ENCODE measurements around the gene CACUL1.

The CACUL1 gene

DNA sequence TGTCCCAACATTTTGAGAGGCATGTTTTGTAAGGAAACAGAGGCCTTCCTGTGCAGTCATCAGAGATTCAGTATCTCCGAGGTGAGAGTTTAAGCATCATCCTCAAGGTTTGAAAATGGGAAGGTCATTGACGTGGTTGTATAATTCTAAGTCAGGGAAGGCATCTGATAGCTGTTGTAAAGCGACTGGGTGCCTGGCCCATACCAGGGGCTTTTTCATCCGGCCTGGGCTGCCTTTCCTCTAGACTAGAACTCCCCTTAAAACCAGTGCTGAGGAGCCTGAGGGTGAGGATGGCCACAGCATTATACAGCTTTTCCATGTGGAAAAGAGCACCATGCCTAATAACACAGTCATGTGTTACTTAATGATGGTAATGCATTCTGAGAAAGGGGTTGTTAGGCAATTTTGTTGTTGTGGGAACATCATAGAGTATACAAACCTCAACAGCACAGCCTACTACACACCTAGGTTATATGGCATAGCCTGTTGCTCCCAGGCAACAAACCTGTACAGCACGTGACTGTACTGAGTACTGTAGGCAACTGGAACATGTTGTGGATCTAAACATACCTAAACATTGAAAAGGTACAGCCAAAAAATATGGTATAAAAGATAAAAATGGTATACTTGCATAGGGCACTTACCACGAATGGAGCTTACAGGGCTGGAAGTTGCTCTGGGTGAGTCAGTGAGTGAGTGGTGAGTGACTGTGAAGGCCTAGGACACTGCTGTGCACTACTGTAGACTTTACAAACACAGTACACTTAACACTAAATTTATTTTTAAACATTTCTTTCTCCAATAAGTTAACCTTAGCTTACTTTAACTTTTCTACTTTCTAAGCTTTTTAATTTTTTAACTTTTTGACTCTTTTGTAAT is 13.5 kb upstream of the CACUL1 start:
- TF ChIP-seq, protein P1, sequence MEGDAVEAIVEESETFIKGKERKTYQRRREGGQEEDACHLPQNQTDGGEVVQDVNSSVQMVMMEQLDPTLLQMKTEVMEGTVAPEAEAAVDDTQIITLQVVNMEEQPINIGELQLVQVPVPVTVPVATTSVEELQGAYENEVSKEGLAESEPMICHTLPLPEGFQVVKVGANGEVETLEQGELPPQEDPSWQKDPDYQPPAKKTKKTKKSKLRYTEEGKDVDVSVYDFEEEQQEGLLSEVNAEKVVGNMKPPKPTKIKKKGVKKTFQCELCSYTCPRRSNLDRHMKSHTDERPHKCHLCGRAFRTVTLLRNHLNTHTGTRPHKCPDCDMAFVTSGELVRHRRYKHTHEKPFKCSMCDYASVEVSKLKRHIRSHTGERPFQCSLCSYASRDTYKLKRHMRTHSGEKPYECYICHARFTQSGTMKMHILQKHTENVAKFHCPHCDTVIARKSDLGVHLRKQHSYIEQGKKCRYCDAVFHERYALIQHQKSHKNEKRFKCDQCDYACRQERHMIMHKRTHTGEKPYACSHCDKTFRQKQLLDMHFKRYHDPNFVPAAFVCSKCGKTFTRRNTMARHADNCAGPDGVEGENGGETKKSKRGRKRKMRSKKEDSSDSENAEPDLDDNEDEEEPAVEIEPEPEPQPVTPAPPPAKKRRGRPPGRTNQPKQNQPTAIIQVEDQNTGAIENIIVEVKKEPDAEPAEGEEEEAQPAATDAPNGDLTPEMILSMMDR (IDR thresholded peaks at IDR 0.05; ENCODE audit: low read depth, low read length, missing control alignments), result no peak
- H3K4me3 ChIP-seq (replicated peaks; ENCODE audit: low read depth, low read length), result no peak overlapping the region
- DNase-seq (ENCODE audit: extremely low read depth, low read depth), result no peak

DNA sequence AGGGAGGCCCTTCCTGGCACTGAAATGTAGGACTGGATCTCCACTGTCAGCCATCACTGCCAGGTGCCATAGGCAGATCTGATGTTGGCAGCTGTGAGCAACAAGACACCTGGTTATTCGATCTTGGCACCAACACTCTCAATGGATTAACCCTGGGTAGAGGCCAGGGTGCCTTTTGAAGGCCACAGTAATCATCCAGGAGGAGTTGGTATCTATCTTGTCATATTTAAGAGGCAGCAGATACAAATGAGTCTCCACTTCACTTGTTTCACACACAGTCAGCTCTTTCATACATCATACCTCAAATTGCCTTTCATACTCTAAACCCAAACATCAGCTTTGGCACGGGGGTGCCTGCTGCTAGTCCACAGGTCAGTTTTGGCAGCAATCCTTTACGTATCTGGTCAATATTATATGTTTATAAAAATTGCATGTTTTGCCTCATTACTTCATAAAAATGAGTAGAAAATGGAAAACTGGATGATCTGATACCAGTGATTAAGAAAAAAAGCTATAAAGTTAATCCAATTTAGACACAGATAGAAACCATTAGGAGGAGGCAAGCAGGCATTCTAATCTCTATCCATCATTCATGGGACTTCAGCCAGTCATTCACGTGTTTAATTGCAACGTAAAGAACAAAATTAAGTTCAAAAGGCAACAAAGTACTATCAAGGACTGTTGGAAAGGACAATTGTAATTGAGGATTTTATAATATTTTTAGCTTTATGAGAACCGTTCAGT is 12.7 kb upstream of the CACUL1 start:
- TF ChIP-seq, protein P1 (IDR thresholded peaks at IDR 0.05; ENCODE audit: low read depth, low read length, missing control alignments), result no peak

GRCh38 chr10:118764195-118764594 is 9.4 kb upstream of the CACUL1 start:
- H3K4me3 ChIP-seq (replicated peaks; ENCODE audit: low read depth, low read length), result no peak overlapping the region
- DNase-seq (ENCODE audit: extremely low read depth, low read depth), result no peak
- TF ChIP-seq, protein P1 (IDR thresholded peaks at IDR 0.05; ENCODE audit: low read depth, low read length, missing control alignments), result no peak

More for the DNA sequence above, 12.7 kb upstream of the CACUL1 start:
- no peak overlapping the region for H3K4me3 ChIP-seq (replicated peaks; ENCODE audit: low read depth, low read length)
- no peak for DNase-seq (ENCODE audit: extremely low read depth, low read depth)

DNA sequence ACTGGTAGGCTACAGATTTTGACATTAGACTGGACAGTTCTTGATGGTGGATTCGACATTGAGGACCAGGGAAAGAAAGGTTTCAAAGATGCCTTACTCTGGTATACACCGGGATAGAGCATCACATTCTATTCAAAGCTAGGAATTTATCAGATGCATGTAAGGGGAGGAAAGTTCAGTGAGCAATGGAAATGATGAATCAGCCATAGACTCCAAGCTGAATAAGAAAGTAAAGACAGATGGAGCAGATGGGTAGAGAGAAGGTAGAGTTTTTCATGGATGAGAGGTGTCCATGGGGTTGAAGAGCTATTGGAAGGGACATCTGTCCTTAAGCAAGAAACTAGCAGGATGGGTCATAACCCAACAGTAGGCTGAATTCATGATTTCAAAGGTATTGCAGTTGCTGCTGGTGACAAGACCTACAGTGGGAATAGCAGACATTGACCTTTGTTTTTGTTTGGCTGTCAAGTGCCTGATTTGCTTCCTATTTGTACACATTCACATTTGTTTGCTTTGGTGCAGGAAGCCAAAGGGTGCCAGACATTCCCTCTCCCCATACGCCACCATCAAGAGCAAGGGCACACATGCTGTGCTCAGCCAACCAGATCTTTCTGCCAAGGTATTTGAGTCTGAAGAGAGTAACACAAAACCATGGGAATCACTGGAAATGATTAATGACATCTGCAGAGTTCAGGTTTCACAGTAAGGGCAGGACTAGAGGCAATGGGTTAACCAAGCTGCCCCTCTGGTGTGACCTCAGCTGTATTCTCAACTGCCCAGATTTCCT is 8.6 kb upstream of the CACUL1 start:
- TF ChIP-seq, protein P1 (IDR thresholded peaks at IDR 0.05; ENCODE audit: low read depth, low read length, missing control alignments), result no peak
- DNase-seq (ENCODE audit: extremely low read depth, low read depth), result no peak
- H3K4me3 ChIP-seq (replicated peaks; ENCODE audit: low read depth, low read length), result no peak overlapping the region

DNA sequence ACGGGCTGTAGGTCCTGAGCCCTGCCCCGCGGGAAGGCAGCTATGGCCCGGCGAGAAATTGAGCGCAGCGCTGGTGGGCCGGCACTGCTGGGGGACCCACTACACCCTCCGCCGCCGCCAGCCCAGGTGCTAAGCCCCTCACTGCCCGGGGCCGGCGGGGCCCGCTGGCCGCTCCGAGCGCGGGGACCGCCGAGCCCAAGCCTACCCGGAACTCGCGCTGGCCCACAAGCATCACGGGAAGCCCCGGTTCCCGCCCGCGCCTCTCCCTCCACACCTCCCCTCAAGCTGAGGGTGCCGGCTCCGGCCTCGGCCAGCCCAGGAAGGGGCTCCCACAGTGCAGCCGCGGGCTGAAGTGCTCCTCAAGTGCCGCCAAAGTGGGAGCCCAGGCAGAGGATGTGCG is 5.5 kb upstream of the CACUL1 start:
- no peak for DNase-seq (ENCODE audit: extremely low read depth, low read depth)
- no peak overlapping the region for H3K4me3 ChIP-seq (replicated peaks; ENCODE audit: low read depth, low read length)
- TF ChIP-seq, protein P1 (IDR thresholded peaks at IDR 0.05; ENCODE audit: low read depth, low read length, missing control alignments), result no peak

GRCh38 chr10:118758449-118758848 is 3.7 kb upstream of the CACUL1 start:
- no peak for DNase-seq (ENCODE audit: extremely low read depth, low read depth)
- TF ChIP-seq, protein P1 (IDR thresholded peaks at IDR 0.05; ENCODE audit: low read depth, low read length, missing control alignments), result no peak

More at GRCh38 chr10:118758449-118758848, 3.7 kb upstream of the CACUL1 start:
- no peak overlapping the region for H3K4me3 ChIP-seq (replicated peaks; ENCODE audit: low read depth, low read length)

Data from HFF-Myc (cell line).